T-helper 9 cell (primary cell): ENCODE data around the gene AEBP1.

Experiments
- DNase-seq: peaks from one replicate; pipeline ENCODE4 v3.0.0-alpha.2; 2020

Gene AEBP1

GRCh38 chr7:44158096-44158872 lies 54.1 kb downstream of the AEBP1 start:
- no peak for DNase-seq

- DNase-seq = no peak
These were observed 54.9 kb downstream of the AEBP1 start for GRCh38 chr7:44158873-44159631.

- no peak for DNase-seq
These were observed 55.9 kb downstream of the AEBP1 start for GRCh38 chr7:44159824-44160630.

- no peak for DNase-seq
These were observed 57.2 kb downstream of the AEBP1 start for GRCh38 chr7:44161371-44161770.

- DNase-seq = no peak
These were observed 58.0 kb downstream of the AEBP1 start for GRCh38 chr7:44162179-44162578.

- no peak for DNase-seq
These were observed 58.7 kb downstream of the AEBP1 start for GRCh38 chr7:44162785-44163395.

- DNase-seq = no peak
These were observed 59.4 kb downstream of the AEBP1 start for GRCh38 chr7:44163591-44163990.
